ENCODE measurements around the gene TRPC3. TPM values are rescaled to one million over a fixed set of nuclear protein-coding genes. Genes with fewer than 3 reads are reported as not detected.
A peak's percentile ranks its signal among the peaks of the same experiment; 100 is the strongest.

The TRPC3 gene
- total and polyA plus RNA-seq, 12 donors = 0.07 to 2.1 (median 0.13) TPM; not detected in 1

GRCh38 chr4:121980643-121981042 lies 28.8 kb upstream of the TRPC3 start:
- H3K9me3 ChIP-seq (replicated peaks in 1 of 3) = no peaks in the 10 kb centered on the region
- H3K4me1 ChIP-seq (replicated peaks in 1 of 2) = no peaks in the 10 kb centered on the region
- no peaks in the 10 kb centered on the region for H3K36me3 ChIP-seq (replicated peaks in 1 of 2)
- no peaks in the 10 kb centered on the region for H3K27me3 ChIP-seq
- H3K27ac ChIP-seq = no peak overlapping the region
- TF ChIP-seq CTCF (IDR thresholded peaks at IDR 0.05) = no peak
- TF ChIP-seq POLR2A (IDR thresholded peaks at IDR 0.05) = no peak
- DNase-seq = no peak
- intact Hi-C loops (cut with DNase I) = no loop called here
- 57 to 76% (median 66%) methylated on average over 3 of the region's 3 CpGs for WGBS, 4 donors
- H3K4me3 ChIP-seq = no peak overlapping the region

GRCh38 chr4:121978172-121978516 lies 26.3 kb upstream of the TRPC3 start:
- intact Hi-C loops (cut with DNase I) = no loop called here
- H3K36me3 ChIP-seq (replicated peaks in 1 of 2) = no peaks in the 10 kb centered on the region
- DNase-seq = no peak
- 79 to 84% (median 82%) methylated on average over 2 of the region's 2 CpGs for WGBS, 4 donors
- H3K4me1 ChIP-seq (replicated peaks in 1 of 2) = no peaks in the 10 kb centered on the region
- H3K4me3 ChIP-seq = no peak overlapping the region
- no peak overlapping the region for H3K27ac ChIP-seq
- no peaks in the 10 kb centered on the region for H3K27me3 ChIP-seq
- TF ChIP-seq POLR2A (IDR thresholded peaks at IDR 0.05) (no peak), CTCF (IDR thresholded peaks at IDR 0.05) (no peak)
- H3K9me3 ChIP-seq (replicated peaks in 1 of 3) = no peaks in the 10 kb centered on the region

GRCh38 chr4:121977251-121978171 lies 25.7 kb upstream of the TRPC3 start:
- no peaks in the 10 kb centered on the region for H3K27me3 ChIP-seq
- intact Hi-C loops (cut with DNase I) = no loop called here
- H3K9me3 ChIP-seq (replicated peaks in 1 of 3) = no peaks in the 10 kb centered on the region
- H3K36me3 ChIP-seq (replicated peaks in 1 of 2) = no peaks in the 10 kb centered on the region
- no peaks in the 10 kb centered on the region for H3K4me1 ChIP-seq (replicated peaks in 1 of 2)
- DNase-seq = peak in 1 of 7 donors; percentile 64
- H3K4me3 ChIP-seq = no peak overlapping the region
- no peak overlapping the region for H3K27ac ChIP-seq
- 52 to 54% (median 53%) methylated on average over 8 to 9 of the region's 9 CpGs for WGBS, 4 donors
- TF ChIP-seq POLR2A (IDR thresholded peaks at IDR 0.05) (no peak), CTCF (IDR thresholded peaks at IDR 0.05) (peak in 1 of 6 experiments; percentile 13)

- TF ChIP-seq CTCF (IDR thresholded peaks at IDR 0.05) = no peak
- no peak for TF ChIP-seq POLR2A (IDR thresholded peaks at IDR 0.05)
- no peaks in the 10 kb centered on the region for H3K27me3 ChIP-seq
- intact Hi-C loops (cut with DNase I) = no loop called here
- H3K4me1 ChIP-seq (replicated peaks in 1 of 2) = no peaks in the 10 kb centered on the region
- no peak overlapping the region for H3K4me3 ChIP-seq
- no peaks in the 10 kb centered on the region for H3K9me3 ChIP-seq (replicated peaks in 1 of 3)
- H3K36me3 ChIP-seq (replicated peaks in 1 of 2) = no peaks in the 10 kb centered on the region
- no peak overlapping the region for H3K27ac ChIP-seq
- WGBS, 4 donors = 54 to 65% (median 61%) methylated on average over 2 of the region's 2 CpGs
- DNase-seq = no peak
These were observed 23.9 kb upstream of the TRPC3 start for GRCh38 chr4:121975784-121976183.
